Skeletal muscle tissue (tissue), 4 donors: ENCODE measurements around the gene CTNNA2. TPM values are rescaled to one million over a fixed set of nuclear protein-coding genes. Genes with fewer than 3 reads are reported as not detected.

Experiments
- H3K27ac ChIP-seq: one replicate; pipeline ENCODE4 v1.7.0; 2013; ENCODE audit warnings: mild to moderate bottlenecking, low read depth, low read length, inconsistent platforms
- H3K27me3 ChIP-seq, 3 donors: one replicate each; pipeline ENCODE4 v1.7.0; 2013; ENCODE audit warnings: low read length in 3 of 3; ENCODE audit not compliant: control insufficient read depth in 3 of 3, insufficient read depth in 3 of 3
- H3K36me3 ChIP-seq, 3 donors: one replicate each; pipeline ENCODE4 v1.7.0; 2013; ENCODE audit warnings: low read length in 3 of 3; ENCODE audit not compliant: control insufficient read depth in 3 of 3, insufficient read depth in 3 of 3
- H3K4me1 ChIP-seq, 3 donors: one replicate each; pipeline ENCODE4 v1.7.0; 2013; ENCODE audit warnings: low read length in 3 of 3, mild to moderate bottlenecking in 3 of 3; ENCODE audit not compliant: control insufficient read depth in 3 of 3, insufficient read depth in 3 of 3
- H3K4me3 ChIP-seq, 3 donors: one replicate each; pipeline ENCODE4 v1.7.0; 2013; ENCODE audit warnings: low read length in 3 of 3
- H3K9ac ChIP-seq, 3 donors: one replicate each; pipeline ENCODE4 v1.7.0; 2013; ENCODE audit warnings: low read length in 3 of 3, mild to moderate bottlenecking in 3 of 3, moderate library complexity in 2 of 3, low read depth in 1 of 3
- H3K9me3 ChIP-seq, 3 donors: one replicate each; pipeline ENCODE4 v1.7.0; 2013; ENCODE audit warnings: low read length in 3 of 3; ENCODE audit not compliant: control insufficient read depth in 3 of 3
- total RNA-seq: library from RNA; depleted of rRNA; stranded (reverse); fragments of >200 nt; gene quantifications from one replicate; pipeline ENCODE4 v1.2.3, GENCODE V29; 2014
- donor health status: Osteomylitis.

CTNNA2 gene
- total RNA-seq, 1 donor from 2014 or later: 1.0 TPM

DNA sequence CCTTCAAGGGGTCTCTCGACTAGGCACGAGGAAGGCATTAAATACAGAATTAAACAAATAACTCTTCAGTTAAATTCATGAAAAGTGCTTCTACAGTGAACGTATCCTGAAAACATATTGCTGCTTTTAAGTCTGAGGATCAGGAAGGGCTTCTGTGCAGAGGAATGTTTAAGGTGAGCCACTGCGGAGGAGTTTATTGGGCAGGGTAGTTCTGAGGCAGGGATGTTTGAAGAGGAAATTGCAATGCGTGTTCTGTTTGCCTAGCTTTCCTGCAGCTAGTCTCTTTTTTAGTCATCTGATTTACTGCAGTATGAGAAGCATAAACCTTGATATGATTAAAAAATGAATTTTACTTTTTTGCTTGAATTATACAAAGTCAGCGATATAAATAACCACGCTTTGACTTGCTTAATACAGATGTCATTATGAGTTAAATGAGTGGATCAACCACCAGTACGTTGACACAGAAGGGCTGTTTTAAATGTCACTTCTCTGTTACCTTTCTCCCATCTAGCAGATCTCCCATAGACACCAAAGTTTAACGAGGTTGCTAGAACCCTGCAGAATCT is 98.7 kb downstream of the CTNNA2 start:
- H3K9me3 ChIP-seq: no peaks in the 10 kb centered on the region
- no peaks in the 10 kb centered on the region for H3K36me3 ChIP-seq
- H3K9ac ChIP-seq: no peak overlapping the region
- no peak overlapping the region for H3K4me3 ChIP-seq
- H3K27ac ChIP-seq: no peak overlapping the region
- no peaks in the 10 kb centered on the region for H3K4me1 ChIP-seq
- no peaks in the 10 kb centered on the region for H3K27me3 ChIP-seq

DNA sequence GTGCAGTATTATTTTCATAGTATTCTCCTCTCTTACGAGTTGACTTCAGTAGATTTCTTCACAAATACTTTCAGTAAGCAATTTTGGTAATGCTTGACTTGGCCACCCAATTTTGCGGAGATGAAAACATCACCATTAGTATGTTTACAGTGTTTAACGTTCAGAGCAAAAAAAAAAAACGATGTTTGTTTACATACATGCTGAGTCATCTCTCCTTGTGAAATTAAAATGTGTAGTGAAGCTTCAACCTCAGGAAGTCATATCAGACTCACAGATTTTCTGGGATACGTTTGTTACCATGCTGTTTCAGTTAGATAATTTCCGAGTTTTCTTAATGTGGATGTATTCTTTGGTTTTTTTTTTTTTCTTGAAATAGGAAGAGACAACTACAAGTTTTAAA is 100.1 kb downstream of the CTNNA2 start:
- no peaks in the 10 kb centered on the region for H3K9me3 ChIP-seq
- H3K4me1 ChIP-seq: no peaks in the 10 kb centered on the region
- no peaks in the 10 kb centered on the region for H3K36me3 ChIP-seq
- no peak overlapping the region for H3K4me3 ChIP-seq
- no peaks in the 10 kb centered on the region for H3K27me3 ChIP-seq
- no peak overlapping the region for H3K9ac ChIP-seq
- no peak overlapping the region for H3K27ac ChIP-seq

DNA sequence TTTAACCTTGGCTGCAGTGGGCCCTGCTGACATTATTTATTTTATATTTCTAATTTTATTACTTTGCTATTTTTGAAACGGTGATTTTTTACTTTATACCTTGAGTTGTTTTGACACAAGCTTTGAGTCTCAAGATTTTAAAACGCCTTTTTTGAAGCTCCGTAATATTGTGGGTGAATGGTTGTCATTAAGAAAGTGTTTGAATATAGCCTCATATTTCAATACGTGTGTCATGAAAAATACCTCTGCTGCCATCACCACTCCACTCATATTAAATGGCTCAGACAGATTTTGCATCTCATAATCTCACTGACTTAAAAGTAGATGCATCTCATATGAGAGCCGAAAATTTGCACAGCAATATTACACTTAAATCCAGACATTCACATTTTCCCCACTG is 106.6 kb downstream of the CTNNA2 start:
- Histone ChIP-seq H3K27ac (no peak overlapping the region), H3K27me3 (no peaks in the 10 kb centered on the region), H3K9ac (no peak overlapping the region), H3K9me3 (no peaks in the 10 kb centered on the region), H3K4me1 (no peaks in the 10 kb centered on the region), H3K4me3 (no peak overlapping the region), H3K36me3 (no peaks in the 10 kb centered on the region)

- H3K4me3 ChIP-seq: no peak overlapping the region
- H3K4me1 ChIP-seq: no peaks in the 10 kb centered on the region
- H3K27me3 ChIP-seq: no peaks in the 10 kb centered on the region
- H3K9ac ChIP-seq: no peak overlapping the region
- no peaks in the 10 kb centered on the region for H3K9me3 ChIP-seq
- H3K36me3 ChIP-seq: no peaks in the 10 kb centered on the region
- H3K27ac ChIP-seq: no peak overlapping the region
These were observed 107.1 kb downstream of the CTNNA2 start for GRCh38 chr2:79619976-79620375.

GRCh38 chr2:79620679-79621078 is 107.8 kb downstream of the CTNNA2 start:
- no peaks in the 10 kb centered on the region for H3K36me3 ChIP-seq
- H3K4me3 ChIP-seq: no peak overlapping the region
- no peak overlapping the region for H3K27ac ChIP-seq
- H3K9ac ChIP-seq: no peak overlapping the region
- no peaks in the 10 kb centered on the region for H3K27me3 ChIP-seq
- H3K4me1 ChIP-seq: no peaks in the 10 kb centered on the region
- H3K9me3 ChIP-seq: no peaks in the 10 kb centered on the region

DNA sequence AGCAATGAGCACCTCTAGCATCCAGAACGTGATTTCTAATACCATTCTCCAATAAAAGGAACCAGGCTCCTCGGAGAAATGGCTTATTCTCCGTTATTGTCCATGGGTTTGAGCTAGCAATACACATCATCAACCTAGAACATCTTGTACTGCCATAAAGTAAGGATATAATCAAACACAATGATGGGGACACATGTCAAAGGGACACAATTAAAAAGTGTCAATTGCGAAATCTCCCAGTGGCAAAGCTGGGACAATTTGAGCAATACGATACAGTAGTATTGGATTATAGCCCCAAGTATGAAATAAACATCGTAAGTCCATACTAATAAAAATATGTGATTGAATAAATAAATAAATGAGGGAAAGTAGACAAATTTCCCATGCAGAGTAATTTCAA is 108.4 kb downstream of the CTNNA2 start:
- no peak overlapping the region for H3K4me3 ChIP-seq
- H3K9me3 ChIP-seq: no peaks in the 10 kb centered on the region
- H3K27ac ChIP-seq: no peak overlapping the region
- no peaks in the 10 kb centered on the region for H3K27me3 ChIP-seq
- no peaks in the 10 kb centered on the region for H3K4me1 ChIP-seq
- H3K36me3 ChIP-seq: no peaks in the 10 kb centered on the region
- no peak overlapping the region for H3K9ac ChIP-seq

DNA sequence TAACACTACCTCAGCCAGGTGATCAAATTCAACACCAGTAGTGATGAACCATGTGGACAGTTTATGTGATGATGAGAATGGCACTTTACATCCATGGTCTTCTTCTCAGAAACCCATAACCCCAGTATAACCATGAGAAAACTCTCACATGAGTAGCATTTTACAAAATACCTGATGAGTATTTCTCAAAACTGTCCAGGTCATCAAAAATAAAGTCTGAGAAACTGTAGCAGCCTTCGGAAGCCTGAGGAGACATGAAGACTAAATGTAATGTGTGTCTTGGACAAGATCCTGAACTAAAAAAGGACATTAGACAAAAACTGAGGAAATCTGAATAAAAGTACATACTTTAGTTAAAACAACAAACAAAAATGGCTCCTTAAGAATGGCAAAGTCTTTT is 108.9 kb downstream of the CTNNA2 start:
- no peak overlapping the region for H3K27ac ChIP-seq

DNA sequence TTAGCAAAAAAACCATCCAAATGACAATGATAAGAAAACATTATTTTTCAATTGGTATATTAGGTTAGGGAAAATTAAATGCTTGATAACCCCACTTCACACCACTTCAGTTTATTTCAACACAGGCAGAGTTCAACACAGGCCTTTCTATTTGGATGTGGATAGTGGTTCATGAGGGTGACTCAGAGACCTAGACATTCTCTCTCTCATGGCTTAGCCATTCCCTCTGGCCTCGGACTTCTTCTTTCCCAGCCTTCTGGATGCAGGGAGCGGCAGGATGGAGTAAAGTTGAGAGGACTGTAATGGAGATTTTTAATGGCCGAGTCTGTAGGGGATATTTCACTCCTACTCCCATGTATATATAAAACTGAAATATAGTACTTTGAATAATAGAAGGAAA is 109.7 kb downstream of the CTNNA2 start:
- no peak overlapping the region for H3K4me3 ChIP-seq
- no peaks in the 10 kb centered on the region for H3K27me3 ChIP-seq
- no peaks in the 10 kb centered on the region for H3K4me1 ChIP-seq
- no peak overlapping the region for H3K27ac ChIP-seq
- no peak overlapping the region for H3K9ac ChIP-seq
- no peaks in the 10 kb centered on the region for H3K36me3 ChIP-seq
- H3K9me3 ChIP-seq: no peaks in the 10 kb centered on the region

More for the DNA sequence above, 108.9 kb downstream of the CTNNA2 start:
- Histone ChIP-seq H3K4me3 (no peak overlapping the region), H3K36me3 (no peaks in the 10 kb centered on the region), H3K27me3 (no peaks in the 10 kb centered on the region), H3K9me3 (no peaks in the 10 kb centered on the region), H3K4me1 (no peaks in the 10 kb centered on the region), H3K9ac (no peak overlapping the region)

- no peak overlapping the region for H3K4me3 ChIP-seq
- H3K4me1 ChIP-seq: no peaks in the 10 kb centered on the region
- H3K36me3 ChIP-seq: no peaks in the 10 kb centered on the region
- H3K9ac ChIP-seq: no peak overlapping the region
- no peaks in the 10 kb centered on the region for H3K9me3 ChIP-seq
- no peak overlapping the region for H3K27ac ChIP-seq
- H3K27me3 ChIP-seq: no peaks in the 10 kb centered on the region
These were observed 114.4 kb downstream of the CTNNA2 start for GRCh38 chr2:79627237-79627636.

GRCh38 chr2:79630060-79630459 is 117.2 kb downstream of the CTNNA2 start:
- Histone ChIP-seq H3K27me3 (no peaks in the 10 kb centered on the region), H3K4me3 (no peak overlapping the region), H3K27ac (no peak overlapping the region), H3K36me3 (no peaks in the 10 kb centered on the region), H3K4me1 (no peaks in the 10 kb centered on the region), H3K9ac (no peak overlapping the region), H3K9me3 (no peaks in the 10 kb centered on the region)
